GM12872 (cell line): ENCODE results near the gene PCLO.

ENCODE experiments used
- CTCF ChIP-seq: IDR thresholded peaks from 3 replicates; pipeline ENCODE4 v1.5.1; 2011; ENCODE audit warnings: low read depth, mild to moderate bottlenecking, low read length, moderate library complexity; ENCODE audit not compliant: insufficient read depth

The PCLO gene

DNA sequence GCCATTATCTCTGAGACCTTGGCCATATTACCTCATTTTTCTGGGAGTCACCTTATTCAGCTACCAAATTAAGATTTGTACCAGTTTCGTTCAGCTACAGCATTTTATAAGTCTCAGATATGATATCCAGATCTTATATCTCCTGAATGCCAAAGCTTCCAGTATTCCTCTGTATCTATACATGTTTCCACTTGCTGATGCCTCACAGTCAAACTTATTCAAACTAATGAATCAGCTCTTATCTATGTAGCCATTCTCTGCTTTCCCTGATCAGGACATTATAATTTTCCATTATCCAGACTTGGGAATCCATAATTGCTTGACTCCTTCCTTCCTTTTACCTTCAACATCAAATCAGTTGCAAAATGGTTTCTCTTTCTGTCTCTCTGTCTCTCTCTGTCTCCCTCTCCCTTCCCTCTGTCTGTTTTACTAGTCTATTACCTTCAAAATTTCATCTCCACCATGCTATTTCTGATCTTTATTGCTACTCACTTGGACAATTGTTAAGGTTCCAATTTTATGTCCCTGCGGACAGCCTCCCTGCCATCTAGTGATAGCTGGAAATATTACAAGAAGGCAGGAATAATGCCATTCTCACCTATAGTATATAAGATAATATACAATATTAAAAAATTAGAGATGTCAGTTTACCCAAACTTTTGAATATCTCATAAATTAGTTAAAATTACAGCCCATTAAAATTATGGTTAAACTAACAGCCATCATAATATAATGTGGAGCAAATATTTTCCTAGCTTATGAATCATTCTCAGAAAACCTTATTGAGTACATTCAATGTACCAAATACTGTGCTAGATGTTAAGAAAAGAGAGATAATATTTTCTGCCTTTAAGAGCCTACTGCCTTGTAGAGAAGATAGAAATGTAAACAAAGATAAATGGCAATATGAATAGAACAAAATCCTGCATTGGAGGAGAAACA is 89.8 kb downstream of the PCLO start:
- TF ChIP-seq CTCF: no peak

- TF ChIP-seq CTCF: no peak
These were observed 97.0 kb downstream of the PCLO start for GRCh38 chr7:83065714-83066113.

DNA sequence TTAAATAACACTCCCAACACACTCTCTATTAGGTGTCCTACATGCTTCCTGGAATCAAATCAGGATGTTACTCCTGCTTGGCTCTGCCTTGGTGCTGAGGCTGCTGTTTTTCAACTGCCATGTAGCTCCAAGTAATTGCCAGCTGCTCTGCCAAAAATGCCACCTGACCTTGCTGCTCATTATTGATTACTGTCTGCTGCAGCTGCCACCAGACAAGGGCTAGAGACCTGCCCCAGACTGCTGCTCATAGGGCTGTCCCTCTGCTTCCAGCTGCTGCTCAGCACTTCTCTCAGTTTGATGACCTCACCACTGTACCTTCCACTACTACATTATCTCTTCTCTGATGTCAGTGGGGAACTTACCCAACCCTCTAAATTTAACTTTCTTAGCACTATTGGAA is 102.5 kb downstream of the PCLO start:
- TF ChIP-seq CTCF: no peak

GRCh38 chr7:83058667-83059066 is 104.0 kb downstream of the PCLO start:
- no peak for TF ChIP-seq CTCF

DNA sequence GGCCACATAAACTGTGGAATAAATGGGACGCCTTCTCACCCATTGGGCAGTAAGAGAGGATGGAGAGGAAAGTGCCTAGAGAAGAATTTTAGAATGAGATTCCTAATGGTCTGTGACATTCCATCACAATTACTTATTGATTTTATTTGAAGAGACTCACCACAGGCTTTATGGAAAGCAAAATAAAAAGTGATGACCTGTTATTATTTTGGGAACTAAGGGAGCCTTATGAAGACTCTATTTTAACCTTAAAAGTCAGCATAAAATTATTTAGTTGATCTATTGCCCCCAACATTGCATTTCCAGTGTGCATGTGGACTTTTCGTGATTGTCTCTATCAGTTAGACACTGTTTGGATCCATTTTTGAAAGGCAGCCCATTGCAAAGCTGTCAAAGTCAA is 107.5 kb downstream of the PCLO start:
- TF ChIP-seq CTCF: no peak

GRCh38 chr7:83054472-83054871 is 108.2 kb downstream of the PCLO start:
- no peak for TF ChIP-seq CTCF

- TF ChIP-seq CTCF: no peak
These were observed 108.7 kb downstream of the PCLO start for GRCh38 chr7:83053965-83054364.
